NCI-H748 treated with DMSO at 0.1 percent for 48 hours (cell line): ENCODE measurements around the gene PIM1.
"Not testable (repeated sequence)": the region's sequence is repeated elsewhere in the genome, so short reads cannot be mapped to it uniquely, and the experiment has no call there.

ENCODE experiments used
- DNase-seq: peaks from one replicate; lab custom pipeline; 2025; lab: John Stamatoyannopoulos, UW

The PIM1 gene

DNA sequence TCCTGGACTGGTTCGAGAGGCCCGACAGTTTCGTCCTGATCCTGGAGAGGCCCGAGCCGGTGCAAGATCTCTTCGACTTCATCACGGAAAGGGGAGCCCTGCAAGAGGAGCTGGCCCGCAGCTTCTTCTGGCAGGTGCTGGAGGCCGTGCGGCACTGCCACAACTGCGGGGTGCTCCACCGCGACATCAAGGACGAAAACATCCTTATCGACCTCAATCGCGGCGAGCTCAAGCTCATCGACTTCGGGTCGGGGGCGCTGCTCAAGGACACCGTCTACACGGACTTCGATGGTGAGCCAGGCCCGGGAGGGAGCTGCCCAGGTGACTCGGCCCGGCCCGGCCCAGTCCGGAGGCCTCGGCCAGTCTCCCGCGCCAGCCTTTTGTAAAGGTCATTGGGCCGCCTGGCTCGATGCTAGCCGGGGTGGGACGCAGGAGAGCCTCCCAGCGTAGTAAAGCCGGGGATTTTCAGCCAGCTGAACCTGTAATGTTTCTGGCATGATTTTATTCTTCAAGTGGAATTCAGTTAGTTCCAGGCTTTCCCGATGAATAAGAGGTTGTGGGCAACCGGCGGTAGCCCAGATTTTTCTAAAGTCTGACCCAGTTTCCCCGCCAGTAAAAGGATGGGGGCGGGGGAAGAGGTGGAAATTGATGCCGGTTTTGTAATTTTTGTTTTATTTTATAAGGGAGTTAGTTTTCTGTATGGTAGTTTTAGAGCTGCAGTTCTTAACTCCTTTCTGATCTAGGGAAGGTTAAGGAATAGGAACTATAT lies 1.4 kb downstream of the PIM1 start:
- DNase-seq = no peak

DNA sequence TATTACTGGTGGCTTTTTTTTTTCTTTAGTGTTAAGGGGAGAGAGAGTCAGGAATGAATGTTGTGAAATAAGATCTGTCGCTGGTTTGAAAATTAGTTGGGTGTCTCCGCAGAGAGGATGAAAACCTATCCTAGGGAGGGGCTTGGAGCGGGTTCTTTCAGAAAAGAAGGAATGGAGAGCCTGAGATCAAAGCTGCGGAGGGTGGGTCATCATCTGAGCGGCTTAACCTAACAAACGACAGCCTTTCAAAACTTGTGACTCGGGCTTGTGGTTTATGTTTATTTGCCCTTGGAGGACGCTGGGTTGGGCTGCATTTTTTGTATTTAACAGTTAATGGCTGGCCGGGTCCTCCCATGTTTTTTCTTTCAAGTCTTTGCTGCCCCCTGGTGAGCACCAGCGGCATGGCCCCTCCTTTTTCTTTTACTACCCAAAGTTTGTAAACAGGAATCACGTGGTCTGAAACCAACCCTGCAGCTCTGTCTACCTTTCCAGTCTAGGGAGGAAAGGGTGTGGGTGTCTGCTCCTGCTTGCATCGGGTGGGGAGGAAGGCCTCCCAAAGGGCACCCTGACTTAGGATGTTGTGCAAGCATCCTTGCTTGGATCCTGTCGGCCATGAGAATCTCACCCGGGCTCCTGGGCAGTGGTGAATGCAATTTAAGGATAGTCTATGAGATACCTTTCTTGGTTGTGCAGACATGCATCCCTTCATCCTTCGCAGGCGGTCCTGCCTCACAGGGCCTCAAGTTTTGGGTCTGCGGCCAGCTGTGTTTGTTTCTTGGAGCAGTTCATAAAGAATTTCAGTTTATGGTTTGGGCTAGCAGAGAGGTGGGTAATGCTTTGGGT lies 2.2 kb downstream of the PIM1 start:
- DNase-seq = peak; percentile 97

DNA sequence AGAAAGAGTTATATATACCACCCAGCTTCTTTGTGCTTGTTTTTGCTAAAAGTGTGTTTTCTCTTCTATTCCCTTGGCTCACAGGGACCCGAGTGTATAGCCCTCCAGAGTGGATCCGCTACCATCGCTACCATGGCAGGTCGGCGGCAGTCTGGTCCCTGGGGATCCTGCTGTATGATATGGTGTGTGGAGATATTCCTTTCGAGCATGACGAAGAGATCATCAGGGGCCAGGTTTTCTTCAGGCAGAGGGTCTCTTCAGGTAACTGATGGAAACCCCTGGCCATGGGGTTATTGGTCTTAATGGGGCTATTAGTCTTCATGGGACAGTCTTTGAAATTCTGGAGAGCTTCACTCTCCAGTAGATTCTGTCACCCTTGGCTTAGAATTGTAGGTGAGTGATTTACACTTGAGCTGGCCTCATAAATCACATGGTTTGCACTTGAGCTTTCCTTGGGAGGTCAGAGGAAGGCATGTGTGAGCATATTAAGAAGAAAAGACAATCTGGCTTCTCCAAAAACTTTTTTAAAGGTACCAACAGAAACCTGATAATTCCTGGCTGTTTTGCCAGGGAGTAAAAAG lies 3.0 kb downstream of the PIM1 start:
- DNase-seq = no peak

DNA sequence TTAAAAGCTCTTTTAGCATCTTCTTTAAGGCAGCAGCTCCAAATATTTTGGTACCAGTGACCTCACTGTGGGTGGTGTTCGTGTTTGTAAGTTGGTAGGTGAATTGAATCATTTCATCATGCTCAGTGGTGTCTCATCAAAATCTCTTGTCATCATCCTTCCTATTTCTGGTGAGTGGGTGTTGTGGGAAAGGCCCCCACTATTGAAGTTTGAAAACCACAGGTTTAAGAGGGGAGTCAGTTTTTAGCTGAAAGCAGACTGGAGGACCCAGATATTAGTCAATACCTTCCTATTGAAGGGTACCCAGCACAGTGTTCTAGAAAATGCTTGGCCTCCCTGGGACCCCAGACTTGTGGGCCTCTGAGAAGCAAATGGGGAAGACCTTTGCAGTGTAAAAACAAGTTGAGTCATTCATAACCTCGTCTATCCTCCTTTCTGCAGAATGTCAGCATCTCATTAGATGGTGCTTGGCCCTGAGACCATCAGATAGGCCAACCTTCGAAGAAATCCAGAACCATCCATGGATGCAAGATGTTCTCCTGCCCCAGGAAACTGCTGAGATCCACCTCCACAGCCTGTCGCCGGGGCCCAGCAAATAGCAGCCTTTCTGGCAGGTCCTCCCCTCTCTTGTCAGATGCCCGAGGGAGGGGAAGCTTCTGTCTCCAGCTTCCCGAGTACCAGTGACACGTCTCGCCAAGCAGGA lies 3.7 kb downstream of the PIM1 start:
- no peak for DNase-seq

- DNase-seq = no peak
Measured at GRCh38 chr6:37174196-37174514, 4.2 kb downstream of the PIM1 start.

GRCh38 chr6:37174515-37175331 lies 4.8 kb downstream of the PIM1 start:
- DNase-seq = no peak

- DNase-seq = no peak
Measured at GRCh38 chr6:37175332-37176267, 5.6 kb downstream of the PIM1 start.

DNA sequence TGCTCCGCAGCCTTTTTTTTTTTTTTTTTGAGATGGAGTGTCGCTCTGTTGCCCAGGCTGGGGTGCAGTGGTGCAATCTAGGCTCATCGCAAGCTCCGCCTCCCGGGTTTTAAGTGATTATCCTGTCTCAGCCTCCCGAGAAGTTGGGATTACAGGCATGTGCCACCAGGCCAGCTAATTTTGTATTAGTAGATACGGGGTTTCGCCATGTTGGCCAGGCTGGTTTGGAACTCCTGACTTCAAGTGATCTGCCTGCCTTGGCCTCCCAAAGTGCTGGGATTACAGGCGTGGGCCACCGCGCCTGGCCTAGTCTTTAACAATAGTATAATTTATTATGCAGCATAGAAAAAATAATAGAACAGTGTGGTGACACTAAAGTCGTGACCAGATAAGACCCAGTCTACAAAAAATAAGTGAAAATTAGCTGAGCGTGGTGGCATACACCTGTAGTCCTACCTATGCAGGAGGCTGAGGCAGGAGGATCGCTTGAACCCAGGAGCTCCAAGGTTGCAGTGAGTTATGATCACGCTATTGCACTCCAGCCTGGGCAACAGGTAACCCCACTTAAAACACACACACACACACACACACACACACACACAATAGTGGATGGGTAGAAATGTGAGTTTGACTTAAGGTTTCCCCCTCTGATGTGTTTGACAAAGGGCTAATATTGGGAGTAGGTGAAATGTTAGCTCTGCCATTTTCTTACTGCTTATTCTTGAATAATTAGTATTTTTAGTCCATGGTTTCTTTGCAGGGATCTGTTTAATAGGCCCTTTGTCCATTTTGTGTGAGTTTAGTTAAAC lies 6.5 kb downstream of the PIM1 start:
- no peak for DNase-seq

GRCh38 chr6:37177077-37177934 lies 7.4 kb downstream of the PIM1 start:
- DNase-seq = no peak

- DNase-seq = no peak
Measured at GRCh38 chr6:37177935-37178517, 8.1 kb downstream of the PIM1 start.

- DNase-seq = no peak
Measured at GRCh38 chr6:37180075-37180474, 10.1 kb downstream of the PIM1 start.

DNA sequence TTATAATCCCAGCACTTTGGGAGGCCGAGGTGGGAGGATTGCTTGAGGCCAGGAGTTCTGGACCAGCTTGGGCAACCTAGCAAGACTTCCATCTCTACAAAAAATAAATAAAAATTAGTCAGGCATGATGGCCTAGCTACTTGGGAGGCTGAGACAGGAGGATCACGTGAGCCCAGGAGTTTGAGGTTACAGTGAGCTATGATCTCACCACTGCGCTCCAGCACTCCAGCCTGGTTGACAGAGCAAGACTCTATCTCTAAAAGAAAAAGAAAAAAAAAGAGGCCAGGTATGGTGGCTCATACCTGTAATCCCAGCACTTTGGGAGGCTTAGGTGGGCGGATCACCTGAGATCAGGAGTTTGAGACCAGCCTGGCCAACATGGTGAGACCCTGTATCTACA lies 10.7 kb downstream of the PIM1 start:
- not testable (repeated sequence) for DNase-seq

DNA sequence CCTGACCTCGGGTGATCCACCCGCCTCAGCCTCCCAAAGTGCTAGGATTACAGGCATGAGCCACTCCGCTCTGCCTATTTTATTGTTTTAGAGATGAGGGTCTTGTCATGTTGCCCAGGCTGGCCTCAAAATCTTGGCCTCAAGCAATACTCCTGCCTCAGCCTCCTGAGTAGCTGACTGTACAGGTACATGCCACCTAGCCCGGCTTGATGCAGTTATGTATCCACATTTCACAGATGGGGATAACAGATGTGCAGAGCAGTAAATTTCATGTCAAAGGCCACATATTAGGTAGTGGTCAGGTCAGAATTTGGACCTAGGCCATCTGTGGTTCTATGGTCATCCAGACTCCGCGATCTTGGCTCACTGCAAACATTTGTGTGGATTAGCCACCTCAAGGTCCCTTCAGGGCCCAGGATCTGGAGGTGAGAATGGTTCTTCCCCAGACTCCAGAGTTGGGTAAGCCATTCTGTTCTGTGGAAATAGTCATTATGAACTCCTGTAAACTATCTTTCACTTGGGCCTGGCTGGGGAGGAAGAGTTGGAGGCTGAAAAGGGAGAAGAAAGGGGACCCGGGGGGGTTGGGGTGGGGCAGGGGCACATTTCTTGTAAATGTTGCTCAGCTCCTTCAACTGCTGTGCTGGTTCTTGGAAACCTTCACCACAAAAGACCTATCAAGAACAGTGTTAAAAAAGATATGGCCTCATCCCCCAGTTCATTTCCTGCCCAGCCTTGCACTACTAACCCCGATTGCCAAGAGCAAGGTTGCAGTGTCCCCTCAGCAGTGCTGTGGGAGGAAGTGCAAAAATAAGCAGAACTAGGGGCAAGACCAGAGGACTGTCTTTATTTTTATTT lies 13.0 kb downstream of the PIM1 start:
- no peak for DNase-seq

DNA sequence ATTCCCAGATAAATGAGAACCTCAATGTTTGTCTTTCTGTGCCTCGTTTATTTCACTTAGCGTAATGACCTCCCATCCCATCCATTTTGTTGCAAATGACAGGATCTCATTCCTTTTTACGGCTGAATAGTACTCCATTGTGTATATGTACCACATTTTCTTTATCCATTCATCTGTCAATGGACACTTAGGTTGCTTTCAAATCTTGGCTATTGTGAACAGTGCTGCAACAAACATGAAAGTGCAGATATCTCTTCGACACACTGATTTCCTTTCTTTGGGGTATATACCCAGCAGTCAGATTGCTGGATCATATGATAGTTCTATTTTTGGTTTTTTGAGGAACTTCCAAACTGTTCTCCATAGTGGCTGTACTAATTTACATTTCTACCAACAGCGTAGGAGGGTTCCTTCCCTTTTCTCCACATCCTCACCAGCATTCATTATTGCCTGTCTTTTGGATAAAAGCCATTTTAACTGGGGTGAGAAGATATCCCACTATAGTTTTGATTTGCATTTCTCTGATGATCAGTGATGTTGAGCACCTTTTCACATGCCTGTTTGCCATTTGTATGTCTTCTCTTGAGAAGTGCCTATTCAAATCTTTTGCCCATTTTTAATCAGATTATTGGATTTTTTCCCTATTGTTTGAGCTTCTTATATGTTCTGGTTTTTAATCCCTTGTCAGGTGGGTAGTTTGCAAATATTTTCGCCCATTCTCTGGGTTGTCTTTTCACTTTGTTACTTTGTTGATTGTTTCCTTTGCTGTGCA lies 16.2 kb downstream of the PIM1 start:
- DNase-seq = not testable (repeated sequence)

DNA sequence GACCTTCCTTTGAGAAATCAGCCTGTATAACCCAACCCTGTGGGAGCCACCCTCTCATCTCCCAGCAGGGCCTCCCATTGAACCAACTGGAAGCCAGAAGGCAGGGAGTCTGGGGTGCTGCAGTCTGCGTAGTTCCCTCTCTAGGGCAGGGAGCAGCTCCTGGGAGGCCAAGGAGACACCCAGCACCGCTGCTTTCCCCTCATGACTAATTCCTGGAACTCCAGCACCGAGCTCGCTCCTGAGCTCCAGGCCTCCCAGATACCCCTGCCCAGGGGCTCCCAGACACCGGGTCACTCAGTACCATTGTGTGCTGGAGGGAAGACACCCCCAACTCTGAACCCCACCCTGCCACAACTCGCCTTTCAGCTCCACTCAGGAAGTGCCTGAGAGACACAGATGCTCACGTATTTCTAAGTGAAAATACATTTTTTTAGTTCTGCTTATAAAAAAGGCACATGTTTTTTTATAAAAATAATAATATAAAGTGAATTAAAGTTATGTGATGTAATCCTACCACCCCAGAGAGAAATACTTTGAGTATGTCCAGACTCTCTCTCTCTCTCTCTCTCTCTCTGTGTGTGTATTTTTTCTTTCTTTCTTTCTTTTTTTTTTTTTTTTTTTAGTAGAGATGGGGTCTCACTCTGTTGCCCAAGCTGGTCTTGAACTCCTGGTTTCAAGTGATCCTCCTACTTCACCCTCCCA lies 17.5 kb downstream of the PIM1 start:
- DNase-seq = no peak

GRCh38 chr6:37188962-37189510 lies 19.1 kb downstream of the PIM1 start:
- no peak for DNase-seq
